Measurements from ENCODE around the gene HOXC10.

Gene HOXC10

DNA sequence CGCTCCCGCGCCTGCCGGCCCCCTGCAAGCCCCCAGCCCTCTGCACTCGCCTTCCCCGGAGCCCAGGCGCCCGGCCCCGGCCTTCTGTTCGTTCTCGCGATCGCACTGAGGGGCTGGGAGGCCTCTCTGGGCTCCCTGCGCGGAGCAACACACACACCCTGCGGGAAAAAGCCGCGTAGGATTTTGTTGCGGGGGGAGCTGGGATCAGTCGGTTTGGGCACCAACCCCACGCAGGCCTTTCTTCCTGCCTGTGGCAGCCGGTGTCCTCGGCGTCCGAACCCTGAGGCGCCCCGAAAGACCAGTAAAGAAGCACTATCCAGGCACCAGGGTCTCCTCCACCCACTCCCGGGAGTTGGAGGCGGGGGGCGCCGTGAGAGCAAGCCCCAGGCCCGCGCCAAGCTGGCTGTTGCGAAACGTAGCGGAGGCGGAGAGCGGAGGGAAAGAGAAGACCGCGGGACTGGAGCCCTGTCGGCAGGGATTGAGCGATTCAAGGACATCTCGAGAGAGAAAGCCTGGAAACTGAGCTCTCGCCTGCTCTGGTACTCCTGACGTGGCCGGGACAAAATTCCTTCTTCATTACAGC is 46.0 kb downstream of the HOXC10 start:
- DNase-seq: no peak

DNA sequence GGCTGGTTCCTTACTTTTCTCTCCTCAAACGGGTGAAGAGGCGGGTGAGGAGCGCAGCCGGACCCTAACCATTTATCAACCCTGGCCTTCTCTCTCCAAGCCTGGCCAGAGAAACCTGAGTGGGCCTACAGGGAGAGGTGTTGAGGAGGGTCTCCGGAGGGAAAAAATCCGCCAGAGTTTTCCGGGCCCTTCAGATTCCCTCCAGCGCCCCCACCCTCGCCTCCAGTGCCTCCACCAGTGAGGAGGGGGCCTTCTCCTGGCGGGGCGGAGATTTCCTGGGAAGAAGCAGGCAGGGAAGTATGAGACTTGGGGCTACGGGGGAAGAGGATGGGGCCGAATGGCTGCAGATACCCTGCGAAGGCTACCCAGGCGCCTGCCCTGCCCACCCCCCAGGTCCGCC is 46.5 kb downstream of the HOXC10 start:
- no peak for DNase-seq

- DNase-seq: no peak
Observed at GRCh38 chr12:54032086-54032619, 47.2 kb downstream of the HOXC10 start.

DNA sequence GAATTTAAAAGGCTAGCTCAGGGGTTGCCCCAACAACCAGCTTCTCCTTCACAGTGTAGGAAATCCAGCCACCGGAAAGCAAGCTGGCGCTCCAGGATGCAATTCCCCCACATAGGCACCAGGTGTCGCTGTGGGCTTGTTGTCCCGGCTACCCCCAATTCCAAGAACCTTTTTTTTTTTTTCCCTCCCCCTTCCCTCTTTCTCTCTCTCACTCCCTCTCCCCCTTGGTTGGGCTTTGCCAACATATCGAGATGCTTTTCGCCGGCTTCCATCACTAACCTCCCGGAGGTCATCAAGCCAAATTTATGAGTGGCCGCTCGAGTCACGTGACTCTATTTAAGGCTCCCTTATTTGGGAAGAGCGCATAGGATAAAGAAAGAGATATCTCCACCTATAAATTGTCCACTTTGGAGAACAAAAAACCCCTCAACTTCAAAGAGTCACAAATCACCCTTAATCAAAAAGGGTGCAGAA is 47.7 kb downstream of the HOXC10 start, which contains the start of gene HOXC5:
HOXC5 (plus strand) TSS at position 424 of the 474 bp plus-strand sequence. CDS start 73 bp downstream, outside the sequence.
- no peak for DNase-seq

DNA sequence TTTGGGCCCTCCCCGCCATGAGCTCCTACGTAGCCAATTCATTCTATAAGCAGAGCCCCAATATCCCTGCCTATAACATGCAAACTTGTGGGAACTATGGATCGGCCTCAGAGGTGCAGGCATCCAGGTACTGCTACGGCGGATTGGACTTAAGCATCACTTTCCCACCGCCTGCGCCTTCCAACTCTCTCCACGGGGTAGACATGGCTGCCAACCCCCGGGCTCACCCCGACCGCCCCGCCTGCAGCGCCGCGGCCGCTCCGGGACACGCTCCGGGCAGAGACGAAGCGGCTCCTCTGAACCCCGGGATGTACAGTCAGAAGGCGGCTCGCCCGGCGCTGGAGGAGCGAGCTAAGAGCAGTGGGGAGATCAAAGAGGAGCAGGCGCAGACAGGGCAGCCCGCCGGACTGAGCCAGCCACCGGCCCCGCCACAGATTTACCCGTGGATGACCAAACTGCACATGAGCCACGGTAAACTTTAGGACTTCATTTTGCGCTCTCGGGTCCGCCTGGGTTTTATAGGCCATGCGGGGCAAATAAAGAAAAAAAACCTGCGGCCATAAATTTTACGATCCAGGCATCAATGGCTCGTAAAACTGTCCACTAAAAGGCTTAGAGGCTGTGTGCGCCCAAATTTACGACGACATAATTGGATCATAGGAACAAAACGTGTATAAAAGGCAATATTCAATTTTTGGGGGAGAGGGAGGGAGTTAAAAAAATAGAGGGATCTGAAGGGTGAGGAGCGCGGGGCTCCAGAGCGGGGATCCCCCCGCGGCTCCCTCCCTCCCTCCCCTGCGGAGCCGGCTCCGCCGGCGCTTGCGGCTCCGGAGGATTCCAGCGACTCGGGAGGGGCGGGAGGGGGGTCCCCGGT is 48.4 kb downstream of the HOXC10 start:
- peak; percentile 55 for DNase-seq

- no peak for DNase-seq
Observed at GRCh38 chr12:54033980-54034784, 49.2 kb downstream of the HOXC10 start.

DNA sequence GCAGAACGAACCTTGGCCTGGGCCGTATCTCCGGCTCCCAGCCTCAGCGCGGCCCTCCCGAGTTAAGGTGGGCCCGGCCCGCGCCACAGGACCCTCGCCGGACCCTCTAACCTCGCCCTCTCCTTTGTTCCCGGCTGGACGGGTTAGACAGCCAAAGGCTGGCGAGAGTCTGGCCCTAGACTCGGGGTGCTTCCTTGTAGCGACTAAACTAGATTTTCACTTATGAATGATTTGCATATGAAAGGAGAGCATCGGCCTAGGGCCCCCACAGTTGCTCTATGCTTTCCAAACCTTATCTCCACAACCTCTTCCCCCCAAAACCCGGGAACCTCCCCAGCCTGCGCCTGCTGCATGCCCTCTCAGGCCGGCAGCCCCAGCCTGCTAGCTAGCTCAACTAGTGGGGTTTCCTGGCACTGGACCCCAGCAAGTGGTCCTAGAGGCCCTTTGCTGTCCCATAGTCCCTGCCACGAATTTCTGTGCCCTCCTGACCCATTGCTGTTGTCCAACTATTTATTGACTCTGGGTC is 49.9 kb downstream of the HOXC10 start:
- DNase-seq: no peak

DNA sequence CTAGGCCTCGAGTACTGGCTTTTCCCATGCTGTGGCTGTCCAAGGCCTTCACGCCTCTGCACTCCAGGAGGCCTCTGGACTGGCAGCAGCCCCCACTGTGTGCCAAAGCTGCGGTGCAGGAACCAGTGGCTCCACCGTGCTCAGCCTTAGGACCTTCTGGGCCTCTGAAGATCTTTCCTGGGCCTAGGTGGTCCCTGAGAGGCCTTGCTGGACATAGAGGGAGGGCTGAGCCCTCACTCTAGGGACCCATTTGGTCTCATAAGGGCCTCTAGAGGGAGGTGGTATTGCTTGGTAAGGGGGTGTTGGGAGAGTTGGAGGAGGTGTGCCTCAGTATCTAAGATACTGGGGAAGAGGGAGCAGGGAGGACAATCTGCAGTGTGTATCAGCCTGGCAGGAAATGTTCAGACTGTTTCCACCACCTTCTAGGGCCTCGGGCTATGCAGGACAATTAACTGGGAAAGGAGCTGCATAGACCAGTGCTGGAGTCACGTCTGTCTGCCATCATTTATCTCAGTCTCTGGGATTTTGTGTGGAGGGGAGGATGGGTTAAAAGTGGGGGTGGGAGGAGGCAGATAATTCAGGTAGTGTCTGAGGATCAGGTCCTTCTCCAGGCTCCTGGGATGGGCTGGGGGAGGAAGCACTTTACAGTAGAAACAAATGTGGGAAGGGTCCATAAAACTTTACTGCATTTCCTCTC is 50.8 kb downstream of the HOXC10 start:
- no peak for DNase-seq

DNA sequence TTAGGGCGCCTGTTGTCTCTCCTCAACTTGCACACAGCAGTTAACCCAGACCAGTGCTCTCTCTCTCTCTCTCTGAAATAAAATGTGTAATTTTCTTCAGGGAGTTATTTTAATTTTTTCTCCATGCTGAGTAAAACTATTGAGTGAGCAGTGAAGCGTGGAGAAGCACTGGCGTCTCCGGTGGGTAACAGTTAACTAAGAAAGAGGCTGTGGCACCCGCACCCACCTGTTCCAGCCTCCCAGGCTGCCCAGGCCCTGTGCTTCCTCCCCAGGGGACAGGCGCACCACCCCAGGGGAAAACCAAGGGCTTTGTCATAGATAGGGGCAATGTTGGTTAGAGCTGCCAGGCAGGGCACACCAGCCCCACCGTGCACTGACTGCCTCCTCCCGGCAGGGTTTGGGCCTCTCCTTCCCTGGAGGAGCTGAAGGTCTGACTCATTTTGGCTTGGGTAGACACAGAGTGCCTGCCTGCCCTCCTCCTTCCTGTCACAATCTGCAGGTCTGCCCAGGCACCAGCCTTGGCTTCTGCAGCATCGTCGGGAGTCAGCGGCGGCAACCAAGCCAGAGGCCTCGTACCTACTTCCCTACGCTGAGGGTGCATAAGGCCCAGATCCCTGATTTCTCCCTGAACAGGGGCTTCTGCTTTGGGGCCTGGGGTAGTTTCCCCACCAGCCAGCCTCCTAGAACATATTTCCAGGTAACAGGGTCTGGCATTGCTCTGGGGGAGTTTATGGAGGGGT is 51.8 kb downstream of the HOXC10 start:
- DNase-seq: no peak

DNA sequence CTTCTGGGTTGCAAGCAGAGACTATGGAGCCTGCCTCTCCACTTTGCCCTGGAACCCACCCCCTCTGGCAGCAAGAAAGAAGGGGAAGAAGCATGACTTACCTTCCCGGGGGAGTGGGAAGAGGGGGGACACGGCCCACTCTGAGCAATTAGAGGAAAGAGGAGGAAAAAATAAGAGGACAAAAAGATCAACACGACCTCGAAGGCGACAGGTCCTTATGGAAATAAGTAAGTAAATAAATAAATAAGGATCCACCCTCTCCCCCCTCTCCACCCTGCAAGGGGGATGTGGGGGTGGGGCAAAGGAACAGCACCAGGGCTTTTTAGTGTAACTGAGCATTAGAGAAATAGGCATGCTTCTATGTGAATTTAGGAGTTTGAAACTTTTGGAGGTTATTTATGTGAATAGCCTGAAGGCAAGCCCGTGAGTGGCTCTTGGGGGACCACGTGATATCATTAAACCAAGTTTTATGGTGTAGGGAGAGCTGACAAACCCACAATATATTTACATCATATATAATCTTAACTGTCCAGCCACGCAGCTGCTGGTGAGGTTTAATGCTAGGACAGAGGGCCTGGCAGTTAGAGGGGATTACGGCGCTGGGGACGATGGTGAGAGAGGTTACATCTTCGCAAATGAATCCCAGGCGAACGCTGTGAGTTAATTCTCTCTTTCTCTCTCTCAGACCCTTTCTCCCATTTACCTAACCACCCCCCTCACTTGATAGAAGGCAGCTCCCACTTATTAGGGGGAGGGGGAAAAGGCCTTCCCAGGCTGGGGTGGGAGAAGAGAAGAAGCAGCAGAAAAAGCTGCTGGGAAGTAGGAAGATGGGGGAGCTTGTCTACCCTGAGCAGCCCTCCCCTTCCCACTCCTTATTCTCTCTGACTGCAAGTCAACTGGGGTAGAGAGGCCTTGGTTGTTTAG is 52.7 kb downstream of the HOXC10 start:
- DNase-seq: no peak

- no peak for DNase-seq
Observed at GRCh38 chr12:54038284-54038870, 53.4 kb downstream of the HOXC10 start.

- DNase-seq: no peak
Observed at GRCh38 chr12:54038871-54039414, 54.0 kb downstream of the HOXC10 start.

DNA sequence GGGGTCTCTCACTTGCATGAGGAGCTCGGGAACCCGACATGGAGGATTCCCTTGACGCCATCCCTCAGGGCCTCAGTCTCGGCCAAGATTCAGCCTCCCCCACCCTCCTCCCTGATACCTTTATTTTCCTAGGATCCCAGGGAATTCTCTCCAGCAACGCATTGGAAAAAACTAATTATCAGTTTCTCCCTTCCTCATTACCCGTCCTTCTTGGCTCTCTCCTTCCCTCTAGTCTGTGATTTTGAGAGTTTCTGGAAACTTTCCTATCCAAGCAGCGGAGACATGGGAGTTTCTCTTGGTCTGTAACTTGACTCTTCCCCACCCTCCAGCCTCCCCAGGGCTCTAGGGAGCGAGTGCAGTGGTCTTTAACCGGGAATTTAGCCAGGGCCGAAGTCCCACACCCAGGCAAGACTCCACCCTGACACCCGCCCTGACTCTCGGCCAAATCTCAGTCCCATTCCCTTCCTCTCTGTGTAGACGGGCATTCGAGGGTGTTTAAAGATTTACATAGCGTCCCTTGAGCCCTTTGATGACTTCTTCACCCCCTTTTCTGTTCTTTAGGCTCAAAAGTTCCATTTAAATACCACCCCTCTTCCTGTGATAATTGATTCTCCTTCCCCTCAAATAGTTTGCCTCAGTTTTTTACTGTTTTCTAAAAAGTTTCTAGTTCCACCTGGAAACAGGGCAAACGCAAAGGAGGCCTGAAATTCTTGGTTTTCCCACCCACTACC is 54.6 kb downstream of the HOXC10 start:
- DNase-seq: no peak
